Measurements from ENCODE around the gene EPB41L4B. TPM values are rescaled to one million over a fixed set of nuclear protein-coding genes. Genes with fewer than 3 reads are reported as not detected.

EPB41L4B gene
- total and polyA plus RNA-seq, 2 of the 13 experiments (the other 11 are each of a cell fraction or from before 2014, with no cell fraction given) = 17.6 to 22.1 TPM

- TF ChIP-seq THYN1 (CRISPR knock-in tag; IDR thresholded peaks at IDR 0.05; ENCODE audit: borderline replicate concordance, low read depth) (no peak), ZNF720 (CRISPR knock-in tag; IDR thresholded peaks at IDR 0.05) (no peak), DZIP1 (CRISPR knock-in tag; IDR thresholded peaks at IDR 0.05) (no peak), MIER2 (CRISPR knock-in tag; IDR thresholded peaks at IDR 0.05) (no peak), KDM5B (CRISPR knock-in tag; IDR thresholded peaks at IDR 0.05; ENCODE audit: borderline replicate concordance) (no peak), ZNF558 (CRISPR knock-in tag; IDR thresholded peaks at IDR 0.05; ENCODE audit: borderline replicate concordance) (no peak), DNMT1 (CRISPR knock-in tag; IDR thresholded peaks at IDR 0.05) (no peak), SMYD3 (CRISPR knock-in tag; IDR thresholded peaks at IDR 0.05) (no peak), ZNF543 (CRISPR knock-in tag; IDR thresholded peaks at IDR 0.05) (no peak), ZSCAN12 (CRISPR knock-in tag; IDR thresholded peaks at IDR 0.05) (no peak), ZNF18 (CRISPR knock-in tag; IDR thresholded peaks at IDR 0.05; ENCODE audit: insufficient replicate concordance) (no peak)
Measured at GRCh38 chr9:109241207-109241606, 79.7 kb downstream of the EPB41L4B start (continued).

Measured in HepG2 (cell line).